GM23338 (cell line): ENCODE results near the gene ITCH. TPM values are rescaled to one million over a fixed set of nuclear protein-coding genes. Genes with fewer than 3 reads are reported as not detected.

ENCODE experiments used
- ATAC-seq: fragments of 200-7000 bp; cut with Tn5 transposase; 3 replicates; pipeline ENCODE4 v1.9.1; 2020
- DNase-seq: peaks from one replicate; pipeline ENCODE4 v3.0.0-alpha.2; 2015; ENCODE audit warnings: low spot score
- H2AFZ ChIP-seq: fragments of 200-600 bp; sonication (generic); 2 replicates; pipeline ENCODE4 v1.8.0; 2016; ENCODE audit warnings: antibody characterized with exemption, mild to moderate bottlenecking, moderate library complexity
- H3F3A ChIP-seq: fragments of 200-600 bp; sonication (generic); replicated peaks from 2 replicates; pipeline ENCODE4 v1.8.0; 2017; ENCODE audit warnings: antibody characterized with exemption, mixed run types, low read depth
- H3K27ac ChIP-seq: fragments of 200-600 bp; sonication (generic); 2 replicates; pipeline ENCODE4 v1.6.1; 2016; ENCODE audit warnings: low read depth
- H3K27me3 ChIP-seq: fragments of 200-600 bp; sonication (generic); 2 replicates; pipeline ENCODE4 v1.8.0; 2016; ENCODE audit warnings: mild to moderate bottlenecking, mixed run types, moderate library complexity; ENCODE audit not compliant: insufficient read depth
- H3K36me3 ChIP-seq: fragments of 200-600 bp; sonication (generic); 2 replicates; pipeline ENCODE4 v1.8.0; 2016; ENCODE audit warnings: mild to moderate bottlenecking; ENCODE audit not compliant: insufficient read depth
- H3K4me1 ChIP-seq: fragments of 200-600 bp; sonication (generic); 2 replicates; pipeline ENCODE4 v1.8.0; 2016; ENCODE audit warnings: mild to moderate bottlenecking, moderate library complexity; ENCODE audit not compliant: insufficient read depth
- H3K4me2 ChIP-seq: fragments of 200-600 bp; sonication (generic); 2 replicates; pipeline ENCODE4 v1.7.1; 2017; ENCODE audit warnings: mixed run types
- H3K4me3 ChIP-seq: fragments of 200-600 bp; sonication (generic); 2 replicates; pipeline ENCODE4 v1.6.1; 2016; ENCODE audit warnings: mixed run types
- H3K79me2 ChIP-seq: fragments of 200-600 bp; sonication (generic); replicated peaks from 2 replicates; pipeline ENCODE4 v1.8.0; 2017; ENCODE audit warnings: mild to moderate bottlenecking; ENCODE audit not compliant: insufficient read depth
- H3K9me2 ChIP-seq: fragments of 200-600 bp; sonication (generic); 2 replicates; pipeline ENCODE4 v1.8.0; 2017; ENCODE audit not compliant: insufficient read depth
- H4K20me1 ChIP-seq: fragments of 200-600 bp; sonication (generic); replicated peaks from 2 replicates; pipeline ENCODE4 v1.8.0; 2017; ENCODE audit warnings: mild to moderate bottlenecking; ENCODE audit not compliant: insufficient read depth
- H3K27ac Mint-ChIP-seq: 2 replicates; pipeline ENCODE4 v1.8.0; 2020; ENCODE audit warnings: inconsistent platforms, mild to moderate bottlenecking, moderate library complexity, mixed read lengths
- H3K27me3 Mint-ChIP-seq: 3 replicates; pipeline ENCODE4 v1.8.0; 2022; ENCODE audit warnings: low read depth, mild to moderate bottlenecking, moderate library complexity, mixed read lengths, inconsistent platforms; ENCODE audit not compliant: insufficient read depth, poor library complexity
- H3K36me3 Mint-ChIP-seq: 3 replicates; pipeline ENCODE4 v1.8.0; 2021; ENCODE audit warnings: low read depth, mild to moderate bottlenecking, inconsistent platforms, moderate library complexity, mixed read lengths
- H3K4me1 Mint-ChIP-seq: 3 replicates; pipeline ENCODE4 v1.8.0; 2020; ENCODE audit warnings: mild to moderate bottlenecking, inconsistent platforms, mixed read lengths
- H3K4me3 Mint-ChIP-seq: 3 replicates; pipeline ENCODE4 v1.8.0; 2021; ENCODE audit warnings: moderate library complexity, mild to moderate bottlenecking, inconsistent platforms, mixed read lengths
- H3K9me3 Mint-ChIP-seq: 3 replicates; pipeline ENCODE4 v1.8.0; 2020; ENCODE audit warnings: moderate library complexity, mild to moderate bottlenecking, inconsistent platforms, mixed read lengths
- CREB1 ChIP-seq: fragments of 250-450 bp; sonication (Bioruptor Pico); IDR thresholded peaks from 2 replicates; pipeline ENCODE4 v1.5.0; 2020; ENCODE audit warnings: low read depth, mild to moderate bottlenecking, moderate library complexity
- NANOG ChIP-seq: IDR thresholded peaks from 2 replicates; pipeline ENCODE4 v1.6.1; 2016; ENCODE audit warnings: antibody characterized with exemption, borderline replicate concordance
- POLR2AphosphoS5 ChIP-seq: IDR thresholded peaks from 2 replicates; pipeline ENCODE4 v1.6.1; 2016; ENCODE audit warnings: antibody characterized with exemption, low read depth
- ZNF114 ChIP-seq: fragments of 250-450 bp; sonication (Bioruptor Pico); IDR thresholded peaks from 2 replicates; pipeline ENCODE4 v1.5.0; 2020; ENCODE audit warnings: mild to moderate bottlenecking, moderate library complexity
- ZNF331 ChIP-seq: fragments of 250-450 bp; sonication (Bioruptor Pico); IDR thresholded peaks from 2 replicates; pipeline ENCODE4 v1.5.0; 2020; ENCODE audit warnings: low read depth, mild to moderate bottlenecking, moderate library complexity
- polyA plus RNA-seq: library from polyadenylated mRNA; unstranded; fragments of >200 nt; fragmentation: Nextera tagmentation; extraction: Ambion mirVana; gene quantifications from 2 replicates; pipeline ENCODE4 v1.2.1, GENCODE V29; 2016
- total RNA-seq: library from RNA; depleted of rRNA; stranded (reverse); fragments of >200 nt; shearing (Covaris generic); gene quantifications from 2 replicates; pipeline ENCODE4 v1.2.3, GENCODE V29; 2014
- TF ChIP-seq, protein P1 (sequence below): fragments of 250-450 bp; sonication (Bioruptor Pico); IDR thresholded peaks from 2 replicates; pipeline ENCODE4 v1.5.0; 2020; ENCODE audit warnings: mild to moderate bottlenecking, moderate library complexity
- TF ChIP-seq, protein P2 (sequence below): IDR thresholded peaks from 2 replicates; pipeline ENCODE4 v1.6.1; 2016; ENCODE audit warnings: antibody characterized with exemption

Gene ITCH
- total and polyA plus RNA-seq, 2 experiments from 2014 or later: 16.4 to 31.6 TPM

- DNase-seq (no peak), ATAC-seq (no peak)
- Histone ChIP-seq H2AFZ (no peak overlapping the region), H3F3A (no peaks in the 10 kb centered on the region), H3K9me2 (no peaks in the 10 kb centered on the region), H3K27me3 (no peaks in the 10 kb centered on the region), H3K27ac (no peak overlapping the region), H4K20me1 (no peaks in the 10 kb centered on the region; the same call in 1 of the 2 replicates), H3K4me2 (no peak overlapping the region), H3K4me1 (no peaks in the 10 kb centered on the region), H3K79me2 (no peaks in the 10 kb centered on the region), H3K36me3 (peaks cover 26% of the 10 kb centered on the region), H3K4me3 (no peak overlapping the region)
- Mint-ChIP-seq H3K4me1 (no peaks in the 10 kb centered on the region), H3K9me3 (no peaks in the 10 kb centered on the region), H3K27ac (no peak overlapping the region), H3K27me3 (no peaks in the 10 kb centered on the region), H3K36me3 (peaks cover 57% of the 10 kb centered on the region), H3K4me3 (no peak overlapping the region)
- TF ChIP-seq ZNF331 (CRISPR knock-in tag) (no peak), POLR2AphosphoS5 (no peak), CREB1 (CRISPR knock-in tag) (no peak)
These were observed 85.4 kb downstream of the ITCH start for GRCh38 chr20:34448517-34448916.

GRCh38 chr20:34449674-34450592, 86.9 kb downstream of the ITCH start:
- Mint-ChIP-seq H3K36me3 (peaks cover 47% of the 10 kb centered on the region), H3K4me3 (no peak overlapping the region), H3K4me1 (no peaks in the 10 kb centered on the region), H3K9me3 (no peaks in the 10 kb centered on the region), H3K27ac (no peak overlapping the region), H3K27me3 (no peaks in the 10 kb centered on the region)
- no peak overlapping the region for H3K4me3 ChIP-seq
- DNase-seq (no peak), ATAC-seq (no peak)
- H3K9me2 ChIP-seq: no peaks in the 10 kb centered on the region
- H3K4me2 ChIP-seq: no peak overlapping the region
- no peaks in the 10 kb centered on the region for H3K27me3 ChIP-seq
- H3K36me3 ChIP-seq: peaks cover 21% of the 10 kb centered on the region
- H2AFZ ChIP-seq: no peak overlapping the region
- no peaks in the 10 kb centered on the region for H3K79me2 ChIP-seq
- TF ChIP-seq ZNF114 (CRISPR knock-in tag): no peak
- TF ChIP-seq NANOG: no peak
- no peaks in the 10 kb centered on the region for H3K4me1 ChIP-seq
- no peak overlapping the region for H3K27ac ChIP-seq
- no peaks in the 10 kb centered on the region; the same call in 1 of the 2 replicates for H4K20me1 ChIP-seq
- H3F3A ChIP-seq: no peaks in the 10 kb centered on the region

- Histone ChIP-seq H3K79me2 (no peaks in the 10 kb centered on the region), H3K4me1 (no peaks in the 10 kb centered on the region), H3K4me2 (no peak overlapping the region), H3K9me2 (no peaks in the 10 kb centered on the region), H2AFZ (no peak overlapping the region), H4K20me1 (peaks cover 6% of the 10 kb centered on the region; the same call in 1 of the 2 replicates), H3K36me3 (peaks cover 10% of the 10 kb centered on the region), H3K4me3 (no peak overlapping the region), H3K27ac (no peak overlapping the region), H3K27me3 (no peaks in the 10 kb centered on the region), H3F3A (no peaks in the 10 kb centered on the region)
- Mint-ChIP-seq H3K4me1 (no peaks in the 10 kb centered on the region), H3K9me3 (no peaks in the 10 kb centered on the region), H3K27ac (no peak overlapping the region), H3K27me3 (no peaks in the 10 kb centered on the region), H3K36me3 (peaks cover 26% of the 10 kb centered on the region), H3K4me3 (no peak overlapping the region)
- ATAC-seq (no peak), DNase-seq (no peak)
- TF ChIP-seq, protein P1, sequence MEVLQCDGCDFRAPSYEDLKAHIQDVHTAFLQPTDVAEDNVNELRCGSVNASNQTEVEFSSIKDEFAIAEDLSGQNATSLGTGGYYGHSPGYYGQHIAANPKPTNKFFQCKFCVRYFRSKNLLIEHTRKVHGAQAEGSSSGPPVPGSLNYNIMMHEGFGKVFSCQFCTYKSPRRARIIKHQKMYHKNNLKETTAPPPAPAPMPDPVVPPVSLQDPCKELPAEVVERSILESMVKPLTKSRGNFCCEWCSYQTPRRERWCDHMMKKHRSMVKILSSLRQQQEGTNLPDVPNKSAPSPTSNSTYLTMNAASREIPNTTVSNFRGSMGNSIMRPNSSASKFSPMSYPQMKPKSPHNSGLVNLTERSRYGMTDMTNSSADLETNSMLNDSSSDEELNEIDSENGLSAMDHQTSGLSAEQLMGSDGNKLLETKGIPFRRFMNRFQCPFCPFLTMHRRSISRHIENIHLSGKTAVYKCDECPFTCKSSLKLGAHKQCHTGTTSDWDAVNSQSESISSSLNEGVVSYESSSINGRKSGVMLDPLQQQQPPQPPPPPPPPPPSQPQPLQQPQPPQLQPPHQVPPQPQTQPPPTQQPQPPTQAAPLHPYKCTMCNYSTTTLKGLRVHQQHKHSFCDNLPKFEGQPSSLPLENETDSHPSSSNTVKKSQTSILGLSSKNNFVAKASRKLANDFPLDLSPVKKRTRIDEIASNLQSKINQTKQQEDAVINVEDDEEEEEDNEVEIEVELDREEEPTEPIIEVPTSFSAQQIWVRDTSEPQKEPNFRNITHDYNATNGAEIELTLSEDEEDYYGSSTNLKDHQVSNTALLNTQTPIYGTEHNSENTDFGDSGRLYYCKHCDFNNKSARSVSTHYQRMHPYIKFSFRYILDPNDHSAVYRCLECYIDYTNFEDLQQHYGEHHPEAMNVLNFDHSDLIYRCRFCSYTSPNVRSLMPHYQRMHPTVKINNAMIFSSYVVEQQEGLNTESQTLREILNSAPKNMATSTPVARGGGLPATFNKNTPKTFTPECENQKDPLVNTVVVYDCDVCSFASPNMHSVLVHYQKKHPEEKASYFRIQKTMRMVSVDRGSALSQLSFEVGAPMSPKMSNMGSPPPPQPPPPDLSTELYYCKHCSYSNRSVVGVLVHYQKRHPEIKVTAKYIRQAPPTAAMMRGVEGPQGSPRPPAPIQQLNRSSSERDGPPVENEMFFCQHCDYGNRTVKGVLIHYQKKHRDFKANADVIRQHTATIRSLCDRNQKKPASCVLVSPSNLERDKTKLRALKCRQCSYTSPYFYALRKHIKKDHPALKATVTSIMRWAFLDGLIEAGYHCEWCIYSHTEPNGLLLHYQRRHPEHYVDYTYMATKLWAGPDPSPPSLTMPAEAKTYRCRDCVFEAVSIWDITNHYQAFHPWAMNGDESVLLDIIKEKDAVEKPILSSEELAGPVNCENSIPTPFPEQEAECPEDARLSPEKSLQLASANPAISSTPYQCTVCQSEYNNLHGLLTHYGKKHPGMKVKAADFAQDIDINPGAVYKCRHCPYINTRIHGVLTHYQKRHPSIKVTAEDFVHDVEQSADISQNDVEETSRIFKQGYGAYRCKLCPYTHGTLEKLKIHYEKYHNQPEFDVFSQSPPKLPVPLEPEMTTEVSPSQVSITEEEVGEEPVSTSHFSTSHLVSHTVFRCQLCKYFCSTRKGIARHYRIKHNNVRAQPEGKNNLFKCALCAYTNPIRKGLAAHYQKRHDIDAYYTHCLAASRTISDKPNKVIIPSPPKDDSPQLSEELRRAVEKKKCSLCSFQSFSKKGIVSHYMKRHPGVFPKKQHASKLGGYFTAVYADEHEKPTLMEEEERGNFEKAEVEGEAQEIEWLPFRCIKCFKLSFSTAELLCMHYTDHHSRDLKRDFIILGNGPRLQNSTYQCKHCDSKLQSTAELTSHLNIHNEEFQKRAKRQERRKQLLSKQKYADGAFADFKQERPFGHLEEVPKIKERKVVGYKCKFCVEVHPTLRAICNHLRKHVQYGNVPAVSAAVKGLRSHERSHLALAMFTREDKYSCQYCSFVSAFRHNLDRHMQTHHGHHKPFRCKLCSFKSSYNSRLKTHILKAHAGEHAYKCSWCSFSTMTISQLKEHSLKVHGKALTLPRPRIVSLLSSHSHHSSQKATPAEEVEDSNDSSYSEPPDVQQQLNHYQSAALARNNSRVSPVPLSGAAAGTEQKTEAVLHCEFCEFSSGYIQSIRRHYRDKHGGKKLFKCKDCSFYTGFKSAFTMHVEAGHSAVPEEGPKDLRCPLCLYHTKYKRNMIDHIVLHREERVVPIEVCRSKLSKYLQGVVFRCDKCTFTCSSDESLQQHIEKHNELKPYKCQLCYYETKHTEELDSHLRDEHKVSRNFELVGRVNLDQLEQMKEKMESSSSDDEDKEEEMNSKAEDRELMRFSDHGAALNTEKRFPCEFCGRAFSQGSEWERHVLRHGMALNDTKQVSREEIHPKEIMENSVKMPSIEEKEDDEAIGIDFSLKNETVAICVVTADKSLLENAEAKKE (CRISPR knock-in tag): no peak
- no peak for TF ChIP-seq ZNF331 (CRISPR knock-in tag)
- TF ChIP-seq POLR2AphosphoS5: no peak
- TF ChIP-seq, protein P2, sequence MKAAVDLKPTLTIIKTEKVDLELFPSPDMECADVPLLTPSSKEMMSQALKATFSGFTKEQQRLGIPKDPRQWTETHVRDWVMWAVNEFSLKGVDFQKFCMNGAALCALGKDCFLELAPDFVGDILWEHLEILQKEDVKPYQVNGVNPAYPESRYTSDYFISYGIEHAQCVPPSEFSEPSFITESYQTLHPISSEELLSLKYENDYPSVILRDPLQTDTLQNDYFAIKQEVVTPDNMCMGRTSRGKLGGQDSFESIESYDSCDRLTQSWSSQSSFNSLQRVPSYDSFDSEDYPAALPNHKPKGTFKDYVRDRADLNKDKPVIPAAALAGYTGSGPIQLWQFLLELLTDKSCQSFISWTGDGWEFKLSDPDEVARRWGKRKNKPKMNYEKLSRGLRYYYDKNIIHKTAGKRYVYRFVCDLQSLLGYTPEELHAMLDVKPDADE: no peak
- no peak for TF ChIP-seq NANOG
These were observed 89.4 kb downstream of the ITCH start for GRCh38 chr20:34452281-34452982.
